HG03575 (cell line): Measurements from ENCODE around the gene GABRB1.

ENCODE experiments used
- ATAC-seq: cut with Tn5 transposase; IDR thresholded peaks from one replicate; pipeline ENCODE4 v1.9.1; 2021; ENCODE audit not compliant: unreplicated experiment, insufficient number of reproducible peaks, low FRiP score; ENCODE audit errors: extremely low read depth

Gene GABRB1

GRCh38 chr4:47101453-47101852 lies 70.1 kb downstream of the GABRB1 start:
- ATAC-seq: no peak

DNA sequence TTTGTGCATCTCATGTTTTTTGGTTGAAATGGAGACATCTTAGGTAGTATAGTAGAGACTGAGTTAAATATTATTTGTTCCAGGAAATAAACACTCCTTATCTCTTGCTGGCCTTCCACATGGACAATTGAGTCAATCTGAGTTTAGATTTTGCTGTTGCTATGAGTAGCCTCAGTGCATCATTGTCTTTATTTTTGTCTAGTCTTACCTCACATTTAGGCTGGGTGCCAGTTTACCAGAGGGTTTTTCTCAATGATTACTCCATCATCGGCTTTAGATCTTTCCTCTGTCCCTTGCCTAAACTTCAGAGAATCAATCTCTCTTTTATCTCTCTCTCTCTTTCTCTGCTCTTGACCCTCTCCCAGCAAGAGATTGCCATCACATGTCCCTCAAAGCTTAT lies 73.6 kb downstream of the GABRB1 start:
- no peak for ATAC-seq

DNA sequence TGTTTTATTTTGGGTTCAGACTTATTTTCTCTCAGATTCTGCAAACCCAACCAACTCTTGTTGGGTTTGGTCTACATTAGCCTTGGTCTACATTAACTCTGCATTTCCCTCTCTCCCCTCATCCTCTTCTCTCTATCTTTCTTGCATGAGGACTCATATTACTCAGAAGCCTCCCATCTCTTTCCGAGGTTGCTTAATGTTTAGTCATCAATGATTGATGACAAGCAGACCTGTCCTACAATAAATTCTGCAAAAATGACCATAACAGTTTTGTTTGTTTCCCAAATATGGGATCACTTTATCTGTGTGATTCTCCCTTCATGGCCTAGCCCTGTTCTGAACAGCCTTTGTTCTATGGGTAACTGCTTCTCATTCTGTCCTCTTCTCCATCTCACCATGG lies 75.2 kb downstream of the GABRB1 start:
- ATAC-seq: no peak

- ATAC-seq: no peak
Measured at GRCh38 chr4:47109379-47109778, 78.0 kb downstream of the GABRB1 start.

DNA sequence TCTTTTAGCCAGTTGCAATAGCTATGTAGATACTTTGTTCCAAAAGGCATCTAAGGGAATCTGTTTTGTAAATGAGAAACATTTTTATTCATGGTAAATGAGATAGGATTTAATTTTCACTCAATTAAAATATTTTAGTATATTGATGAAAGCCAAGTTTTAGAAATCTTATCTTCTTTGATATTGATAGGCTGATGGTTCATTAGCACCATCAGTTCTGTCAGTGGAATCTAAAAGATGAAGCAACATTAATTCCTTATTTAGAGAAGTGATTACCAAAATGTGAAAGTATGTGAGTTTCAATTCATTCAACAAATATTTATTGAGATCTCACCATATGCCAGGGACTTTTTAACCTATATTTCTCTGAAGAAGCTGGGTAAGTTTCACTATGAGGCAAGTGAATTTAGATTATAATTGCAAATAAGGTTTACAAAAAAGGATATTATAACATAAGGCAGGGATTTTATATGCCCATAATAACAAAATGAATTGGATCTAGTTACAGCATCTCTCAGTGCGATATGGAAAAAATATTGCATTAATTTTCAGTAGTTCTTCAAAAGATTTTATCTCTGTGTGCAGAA lies 79.3 kb downstream of the GABRB1 start:
- ATAC-seq: no peak

- ATAC-seq: no peak
Measured at GRCh38 chr4:47118192-47118929, 87.0 kb downstream of the GABRB1 start.

DNA sequence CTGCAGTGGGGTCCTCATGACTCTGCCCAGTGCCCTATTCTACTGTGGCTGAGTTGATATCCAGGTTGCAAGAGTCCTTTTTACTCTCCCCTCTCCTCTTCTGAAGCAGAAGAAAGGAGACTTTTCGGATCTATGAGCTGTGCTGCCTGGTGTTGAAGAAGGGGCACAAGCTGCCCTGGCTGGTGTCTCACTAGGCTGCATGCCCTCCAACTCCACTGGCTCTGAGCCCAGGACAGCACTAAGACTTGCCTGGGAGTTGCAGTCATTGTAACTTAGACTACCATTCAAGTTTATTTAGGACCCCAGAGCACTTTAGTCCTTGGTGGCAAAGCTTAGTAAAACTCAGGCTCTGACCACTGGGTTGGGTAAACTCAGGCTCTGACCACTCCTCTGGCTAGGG lies 89.4 kb downstream of the GABRB1 start:
- ATAC-seq: no peak

- ATAC-seq: peak; percentile 97
Measured at GRCh38 chr4:47122592-47123291, 91.4 kb downstream of the GABRB1 start.

- ATAC-seq: no peak
Measured at GRCh38 chr4:47128991-47129390, 97.6 kb downstream of the GABRB1 start.

GRCh38 chr4:47135210-47135609 lies 103.8 kb downstream of the GABRB1 start:
- no peak for ATAC-seq

DNA sequence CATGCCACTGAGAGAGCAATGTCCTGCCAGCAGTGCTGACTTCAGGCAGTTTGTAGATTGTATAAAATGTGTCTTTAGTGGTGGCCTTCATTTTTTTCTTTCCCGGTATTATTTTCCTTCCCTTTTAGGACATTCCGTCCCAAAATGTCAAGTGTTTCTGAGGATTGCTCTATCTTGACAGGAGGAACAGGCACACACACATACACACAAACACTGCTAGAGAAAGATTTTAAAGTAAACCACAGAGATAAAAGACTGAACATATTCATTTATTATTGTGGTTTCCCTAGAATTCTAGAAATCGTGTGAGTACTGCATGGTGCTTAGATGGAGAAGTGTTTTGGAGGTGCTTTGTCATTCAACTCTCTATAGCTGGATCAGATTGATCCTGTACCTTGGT lies 111.9 kb downstream of the GABRB1 start:
- no peak for ATAC-seq

- peak; percentile 99 for ATAC-seq
Measured at GRCh38 chr4:47145630-47146029, 114.3 kb downstream of the GABRB1 start.

DNA sequence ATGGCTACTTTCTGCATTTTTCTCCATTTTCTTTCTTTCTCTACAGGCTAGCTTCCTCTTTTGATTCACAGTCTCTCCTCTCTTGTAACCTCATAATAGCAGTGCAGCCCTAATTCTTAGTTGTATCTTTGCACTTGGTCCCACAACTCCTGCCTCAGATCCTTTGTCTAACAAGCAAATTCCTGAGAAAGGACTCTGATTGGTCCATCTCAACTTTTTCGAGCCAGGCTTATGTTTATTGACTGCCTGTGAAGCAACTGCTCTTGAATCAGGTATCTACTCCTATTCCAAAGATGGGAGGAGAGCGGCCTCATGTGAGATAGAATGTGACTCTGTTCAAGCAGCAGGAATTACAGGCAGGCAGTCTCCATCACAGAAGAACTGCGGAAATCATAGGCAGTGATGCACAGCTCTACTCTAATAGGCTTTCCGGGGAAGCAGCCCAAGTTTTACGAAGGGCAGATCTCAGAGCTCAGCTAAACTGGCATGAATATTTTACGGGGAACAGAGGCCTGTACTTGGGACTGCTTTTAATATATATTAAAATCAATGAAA lies 123.5 kb downstream of the GABRB1 start:
- no peak for ATAC-seq

- ATAC-seq: no peak
Measured at GRCh38 chr4:47155919-47156318, 124.6 kb downstream of the GABRB1 start.

GRCh38 chr4:47160095-47160494 lies 128.7 kb downstream of the GABRB1 start:
- no peak for ATAC-seq

- no peak for ATAC-seq
Measured at GRCh38 chr4:47167081-47168035, 136.0 kb downstream of the GABRB1 start.

- no peak for ATAC-seq
Measured at GRCh38 chr4:47184083-47184482, 152.7 kb downstream of the GABRB1 start.

DNA sequence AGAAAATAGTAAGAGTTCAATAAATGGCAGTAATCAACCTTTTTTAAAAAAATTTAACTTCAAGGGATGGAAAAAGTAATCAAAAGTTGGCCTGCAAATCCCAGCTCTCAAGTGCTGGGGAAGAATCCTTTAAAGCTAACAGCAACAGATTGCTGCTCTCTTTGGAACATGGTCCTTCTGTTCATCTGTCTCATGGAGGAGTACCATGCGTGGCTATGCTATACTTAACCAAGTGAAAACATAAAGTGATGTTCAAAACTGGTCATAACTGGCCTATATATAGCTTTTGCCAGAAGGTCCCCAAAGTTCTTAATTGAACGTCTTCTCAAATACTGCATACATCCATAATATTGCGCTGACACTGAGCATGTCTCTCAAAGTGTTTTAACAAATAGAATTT lies 154.4 kb downstream of the GABRB1 start:
- no peak for ATAC-seq

DNA sequence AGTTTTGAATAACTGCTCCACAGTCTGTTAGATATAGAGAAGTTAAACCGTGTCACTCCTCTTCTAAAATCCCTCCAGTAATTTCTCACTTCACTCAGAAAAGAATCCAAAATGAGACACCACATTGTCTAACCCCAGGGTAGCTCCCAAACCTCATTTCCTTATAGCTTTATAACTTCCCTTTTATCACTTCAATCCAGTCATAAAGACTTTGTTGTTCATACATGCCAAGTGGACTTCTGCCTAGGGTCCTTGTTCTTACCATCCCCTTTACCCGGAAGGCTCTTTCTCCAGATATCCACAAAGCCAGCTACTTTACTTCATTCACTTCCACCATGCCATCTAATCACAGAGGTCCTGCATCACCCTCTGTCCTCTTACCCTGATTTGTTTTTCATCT lies 156.2 kb downstream of the GABRB1 start:
- no peak for ATAC-seq
